Activated CD8-positive, alpha-beta memory T cell treated with anti-CD3 and anti-CD28 coated beads, Interleukin-2, amount 50 U/mL, for 1 hour (primary cell): Measurements from ENCODE around the gene AFM.
"Not testable (repeated sequence)": the region's sequence is repeated elsewhere in the genome, so short reads cannot be mapped to it uniquely, and the experiment has no call there.

Source experiments
- DNase-seq: peaks from one replicate; pipeline ENCODE4 v3.0.0-alpha.2; 2020; ENCODE audit errors: extremely low read depth

Gene AFM

GRCh38 chr4:73507541-73507940, 26.0 kb downstream of the AFM start:
- DNase-seq = no peak

GRCh38 chr4:73508651-73509050, 27.1 kb downstream of the AFM start:
- DNase-seq = no peak

GRCh38 chr4:73518340-73518739, 36.8 kb downstream of the AFM start:
- DNase-seq = no peak

GRCh38 chr4:73520821-73521220, 39.3 kb downstream of the AFM start:
- no peak for DNase-seq

- DNase-seq = no peak
Observed at GRCh38 chr4:73523126-73523525, 41.6 kb downstream of the AFM start.

- no peak for DNase-seq
Observed at GRCh38 chr4:73525611-73526010, 44.1 kb downstream of the AFM start.

- no peak for DNase-seq
Observed at GRCh38 chr4:73527196-73527595, 45.7 kb downstream of the AFM start.

- no peak for DNase-seq
Observed at GRCh38 chr4:73528171-73528570, 46.6 kb downstream of the AFM start.

GRCh38 chr4:73533515-73534422, 52.2 kb downstream of the AFM start:
- DNase-seq = no peak

- no peak for DNase-seq
Observed at GRCh38 chr4:73538162-73538561, 56.6 kb downstream of the AFM start.

GRCh38 chr4:73539386-73539785, 57.8 kb downstream of the AFM start:
- no peak for DNase-seq

- no peak for DNase-seq
Observed at GRCh38 chr4:73540826-73541225, 59.3 kb downstream of the AFM start.

GRCh38 chr4:73541251-73541650, 59.7 kb downstream of the AFM start:
- no peak for DNase-seq

GRCh38 chr4:73544620-73545019, 63.1 kb downstream of the AFM start:
- no peak for DNase-seq

- not testable (repeated sequence) for DNase-seq
Observed at GRCh38 chr4:73550865-73551264, 69.3 kb downstream of the AFM start.
